Activated CD8-positive, alpha-beta memory T cell treated with anti-CD3 and anti-CD28 coated beads, Interleukin-2, amount 50 U/mL, for 24 hours (primary cell): Measurements from ENCODE around the gene U2AF2.
"Not testable (repeated sequence)": the region's sequence is repeated elsewhere in the genome, so short reads cannot be mapped to it uniquely, and the experiment has no call there.

Experiments
- DNase-seq: peaks from one replicate; pipeline ENCODE4 v3.0.0-alpha.2; 2020; ENCODE audit errors: extremely low read depth

The U2AF2 gene

DNA sequence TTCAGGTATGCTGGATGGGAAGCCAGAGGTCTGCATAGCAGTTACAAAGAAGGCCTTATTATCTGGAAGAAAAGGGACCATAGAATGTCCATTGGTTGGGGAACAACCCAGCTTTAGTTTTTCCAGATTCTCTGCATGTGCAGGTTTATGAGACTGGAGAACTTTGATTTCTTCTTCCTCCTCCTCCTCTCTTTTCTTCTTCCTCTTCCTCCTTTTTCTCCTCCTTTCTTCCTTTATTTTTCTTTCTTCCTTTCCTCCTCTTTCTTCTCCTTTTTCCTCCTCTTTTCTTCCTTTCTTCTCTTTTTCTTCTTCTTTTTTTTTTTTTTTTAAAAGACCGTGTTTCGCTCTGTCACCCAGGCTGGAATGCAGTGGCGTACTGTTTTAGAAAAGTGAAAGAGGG is 51.1 kb downstream of the U2AF2 start:
- no peak for DNase-seq

DNA sequence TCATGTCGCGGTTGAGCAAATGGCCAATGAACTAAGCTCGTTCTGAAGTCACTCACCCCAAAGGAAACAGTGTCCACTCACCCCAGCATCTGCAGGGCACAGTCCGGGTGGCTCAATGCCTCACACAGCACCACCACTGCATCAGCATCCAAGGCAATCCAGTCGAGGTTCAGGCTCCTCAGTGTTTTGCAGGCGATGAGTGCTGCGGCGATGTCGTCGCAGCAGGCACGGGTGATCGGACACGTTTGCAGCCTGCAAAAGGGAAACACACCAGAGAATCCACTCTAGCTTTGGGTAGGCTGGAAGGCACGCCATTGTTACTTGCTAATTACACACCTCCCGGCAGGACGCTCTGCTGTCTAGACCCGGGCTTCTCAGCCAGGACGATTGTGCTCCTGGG is 56.9 kb downstream of the U2AF2 start:
- DNase-seq: no peak

- no peak for DNase-seq
Observed at GRCh38 chr19:55712804-55713631, 58.2 kb downstream of the U2AF2 start.

DNA sequence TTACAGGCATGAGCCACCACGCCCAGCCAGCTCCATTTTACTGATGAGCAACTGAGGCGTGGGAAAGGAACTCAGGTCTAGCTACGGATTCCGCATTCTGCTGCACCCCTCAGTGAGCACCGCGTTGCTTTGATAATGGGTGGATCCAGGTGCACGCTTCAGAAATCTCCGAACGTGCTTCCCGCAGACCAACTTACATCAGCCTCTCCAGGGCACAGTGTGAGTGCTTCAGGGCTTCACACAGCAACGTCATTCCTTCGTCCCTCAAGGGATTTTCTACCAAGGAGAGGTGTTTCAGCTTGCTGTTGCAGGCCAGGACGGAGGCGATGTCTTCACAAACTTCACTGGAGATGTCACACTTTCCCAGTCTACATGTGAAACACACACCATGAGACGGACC is 61.7 kb downstream of the U2AF2 start:
- no peak for DNase-seq

- DNase-seq: no peak
Observed at GRCh38 chr19:55717251-55717650, 62.4 kb downstream of the U2AF2 start.

DNA sequence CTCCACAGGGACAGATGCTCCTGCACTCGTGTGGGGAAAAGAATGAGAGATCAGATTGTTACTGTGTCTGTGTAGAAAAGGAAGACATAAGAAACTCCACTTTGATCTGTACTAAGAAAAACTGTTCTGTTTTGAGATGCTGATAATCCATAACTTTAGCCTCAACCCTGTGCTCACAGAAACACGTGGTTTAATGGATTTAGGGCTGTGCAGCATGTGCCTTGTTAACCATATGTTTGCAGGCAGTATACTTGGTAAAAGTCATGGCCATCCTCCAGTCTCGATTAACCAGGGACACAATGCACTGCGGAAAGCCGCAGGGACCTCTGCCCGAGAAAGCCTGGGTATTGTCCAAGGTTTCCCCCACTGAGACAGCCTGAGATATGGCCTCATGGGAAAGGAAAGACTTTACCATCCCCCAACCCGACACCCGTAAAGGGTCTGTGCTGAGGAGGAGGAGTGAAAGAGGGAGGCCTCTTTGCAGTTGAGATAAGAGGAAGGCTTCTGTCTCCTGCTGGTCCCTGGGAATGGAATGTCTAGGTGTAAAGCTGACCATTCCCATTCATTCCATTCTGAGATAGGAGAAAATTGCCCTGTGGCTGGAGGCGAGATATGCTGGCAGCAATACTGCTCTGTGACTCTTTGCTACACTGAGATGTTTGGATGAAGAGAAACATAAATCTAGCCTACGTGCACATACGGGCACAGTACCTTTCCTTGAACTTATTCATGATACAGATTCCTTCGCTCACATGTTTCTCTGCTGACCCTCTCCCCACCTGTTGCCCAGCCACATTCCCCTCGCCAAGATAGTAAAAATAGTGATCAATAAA is 63.3 kb downstream of the U2AF2 start:
- DNase-seq: not testable (repeated sequence)

GRCh38 chr19:55720214-55720746 is 65.4 kb downstream of the U2AF2 start:
- DNase-seq: no peak

- no peak for DNase-seq
Observed at GRCh38 chr19:55720801-55721200, 66.0 kb downstream of the U2AF2 start.

DNA sequence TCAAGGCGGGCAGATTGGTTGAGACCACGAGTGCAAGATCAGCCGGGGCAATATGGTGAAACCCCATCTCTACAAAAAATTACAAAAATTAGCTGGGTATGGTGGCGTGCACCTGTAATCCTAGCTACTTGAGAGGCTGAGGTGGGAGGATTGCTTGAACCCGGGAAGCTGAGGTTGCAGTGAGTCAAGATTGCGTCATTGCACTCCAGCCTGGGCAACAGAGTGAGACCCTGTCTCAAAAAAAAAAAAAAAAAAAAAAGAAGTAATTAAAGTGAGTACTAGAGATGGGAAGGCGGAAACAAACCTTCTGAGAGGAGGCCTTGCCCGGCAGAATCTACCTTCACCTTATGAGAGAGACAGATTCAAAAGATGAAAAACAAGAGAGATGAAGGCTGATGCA is 68.7 kb downstream of the U2AF2 start:
- no peak for DNase-seq
